Activated naive CD4-positive, alpha-beta T cell treated with anti-CD3 and anti-CD28 coated beads for 36 hours (primary cell): ENCODE results near the gene SHQ1. TPM values are rescaled to one million over a fixed set of nuclear protein-coding genes. Genes with fewer than 3 reads are reported as not detected.

Experiments used
- total RNA-seq, 2 experiments: library from RNA; stranded (reverse); gene quantifications; one replicate each; pipeline ENCODE4 v1.2.3, GENCODE V29; 2021

SHQ1 gene
- total RNA-seq, 2 experiments from 2014 or later = 19.9 to 20.5 TPM

Other genes starting within 250 kb of the SHQ1 start
- not detected for gene GXYLT2, start 39.6 kb upstream of the SHQ1 start, total RNA-seq
- gene PPP4R2, start 148.4 kb upstream of the SHQ1 start, total RNA-seq = 10 to 100 TPM; 68.1 to 71.6 TPM
- 1 to 10 TPM; 4.1 to 5.0 TPM for gene EBLN2, start 213.2 kb upstream of the SHQ1 start, total RNA-seq